ENCODE measurements around the gene SPOP.
"Not testable (repeated sequence)": the region's sequence is repeated elsewhere in the genome, so short reads cannot be mapped to it uniquely, and the experiment has no call there.

Gene SPOP

GRCh38 chr17:49647256-49647585 is 30.7 kb downstream of the SPOP start:
- Histone ChIP-seq H3K9me2 (replicated peaks; ENCODE audit: insufficient read depth, low read length) (no peaks in the 10 kb centered on the region), H3F3A (ENCODE audit: insufficient read depth) (peaks cover 6% of the 10 kb centered on the region; the same call in 1 of the 2 replicates), H2AFZ (ENCODE audit: low read depth, low read length, severe bottlenecking) (no peak overlapping the region), H3K4me3 (ENCODE audit: insufficient read depth, low read length, poor library complexity, severe bottlenecking) (no peak overlapping the region), H3K27ac (ENCODE audit: low read depth, low read length) (no peak overlapping the region), H3K9me3 (ENCODE audit: insufficient read depth, low read length) (no peaks in the 10 kb centered on the region), H3K36me3 (ENCODE audit: low read length) (no peaks in the 10 kb centered on the region), H3K27me3 (ENCODE audit: low read length) (no peaks in the 10 kb centered on the region), H4K20me1 (ENCODE audit: low read depth, low read length) (peaks cover 3% of the 10 kb centered on the region; the same call in 1 of the 2 replicates), H3K9ac (ENCODE audit: low read length) (no peak overlapping the region), H3K79me2 (ENCODE audit: insufficient read depth, low read length) (peaks cover 70% of the 10 kb centered on the region), H3K4me2 (ENCODE audit: low read depth, low read length, poor library complexity, severe bottlenecking) (no peak overlapping the region)
- TF ChIP-seq CTCF (IDR thresholded peaks at IDR 0.05; ENCODE audit: insufficient read depth, low read length, poor library complexity, severe bottlenecking): no peak

GRCh38 chr17:49646391-49647255 is 31.3 kb downstream of the SPOP start:
- H4K20me1 ChIP-seq (ENCODE audit: low read depth, low read length): peaks cover 3% of the 10 kb centered on the region; the same call in 1 of the 2 replicates
- peaks cover 68% of the 10 kb centered on the region for H3K79me2 ChIP-seq (ENCODE audit: insufficient read depth, low read length)
- no peak overlapping the region for H3K4me3 ChIP-seq (ENCODE audit: insufficient read depth, low read length, poor library complexity, severe bottlenecking)
- no peaks in the 10 kb centered on the region for H3K27me3 ChIP-seq (ENCODE audit: low read length)
- H3K9ac ChIP-seq (ENCODE audit: low read length): no peak overlapping the region
- no peak overlapping the region for H2AFZ ChIP-seq (ENCODE audit: low read depth, low read length, severe bottlenecking)
- no peak overlapping the region for H3K4me2 ChIP-seq (ENCODE audit: low read depth, low read length, poor library complexity, severe bottlenecking)
- no peaks in the 10 kb centered on the region for H3K36me3 ChIP-seq (ENCODE audit: low read length)
- no peaks in the 10 kb centered on the region for H3K9me3 ChIP-seq (ENCODE audit: insufficient read depth, low read length)
- H3K27ac ChIP-seq (ENCODE audit: low read depth, low read length): no peak overlapping the region
- peaks cover 6% of the 10 kb centered on the region; the same call in 1 of the 2 replicates for H3F3A ChIP-seq (ENCODE audit: insufficient read depth)
- H3K9me2 ChIP-seq (replicated peaks; ENCODE audit: insufficient read depth, low read length): no peaks in the 10 kb centered on the region
- TF ChIP-seq CTCF (IDR thresholded peaks at IDR 0.05; ENCODE audit: insufficient read depth, low read length, poor library complexity, severe bottlenecking) (no peak), EZH2phosphoT487 (conservative IDR thresholded peaks at IDR 0.05; ENCODE audit: low read length) (no peak)

- H2AFZ ChIP-seq (ENCODE audit: low read depth, low read length, severe bottlenecking); H3K9me2 ChIP-seq (replicated peaks; ENCODE audit: insufficient read depth, low read length); H3K9ac ChIP-seq (ENCODE audit: low read length); H3K36me3 ChIP-seq (ENCODE audit: low read length); H4K20me1 ChIP-seq (ENCODE audit: low read depth, low read length); H3K9me3 ChIP-seq (ENCODE audit: insufficient read depth, low read length); H3K27ac ChIP-seq (ENCODE audit: low read depth, low read length); H3K4me2 ChIP-seq (ENCODE audit: low read depth, low read length, poor library complexity, severe bottlenecking); H3K4me3 ChIP-seq (ENCODE audit: insufficient read depth, low read length, poor library complexity, severe bottlenecking); H3K27me3 ChIP-seq (ENCODE audit: low read length); H3F3A ChIP-seq (ENCODE audit: insufficient read depth): not testable (repeated sequence)
- H3K79me2 ChIP-seq (ENCODE audit: insufficient read depth, low read length): peaks cover 68% of the 10 kb centered on the region
Measured at GRCh38 chr17:49646056-49646390, 31.9 kb downstream of the SPOP start.

GRCh38 chr17:49645654-49646053 is 32.2 kb downstream of the SPOP start:
- no peak overlapping the region for H3K4me3 ChIP-seq (ENCODE audit: insufficient read depth, low read length, poor library complexity, severe bottlenecking)
- H3K9me3 ChIP-seq (ENCODE audit: insufficient read depth, low read length): no peaks in the 10 kb centered on the region
- H3F3A ChIP-seq (ENCODE audit: insufficient read depth): peaks cover 6% of the 10 kb centered on the region; the same call in 1 of the 2 replicates
- peaks cover 3% of the 10 kb centered on the region; the same call in 1 of the 2 replicates for H4K20me1 ChIP-seq (ENCODE audit: low read depth, low read length)
- no peak overlapping the region for H3K9ac ChIP-seq (ENCODE audit: low read length)
- no peaks in the 10 kb centered on the region for H3K9me2 ChIP-seq (replicated peaks; ENCODE audit: insufficient read depth, low read length)
- no peak overlapping the region for H2AFZ ChIP-seq (ENCODE audit: low read depth, low read length, severe bottlenecking)
- H3K27me3 ChIP-seq (ENCODE audit: low read length): no peaks in the 10 kb centered on the region
- no peak for TF ChIP-seq CTCF (IDR thresholded peaks at IDR 0.05; ENCODE audit: insufficient read depth, low read length, poor library complexity, severe bottlenecking)
- no peak for TF ChIP-seq EZH2phosphoT487 (conservative IDR thresholded peaks at IDR 0.05; ENCODE audit: low read length)
- H3K79me2 ChIP-seq (ENCODE audit: insufficient read depth, low read length): peaks cover 67% of the 10 kb centered on the region
- H3K27ac ChIP-seq (ENCODE audit: low read depth, low read length): no peak overlapping the region
- H3K4me2 ChIP-seq (ENCODE audit: low read depth, low read length, poor library complexity, severe bottlenecking): no peak overlapping the region
- no peaks in the 10 kb centered on the region for H3K36me3 ChIP-seq (ENCODE audit: low read length)

Data from SU-DHL-6 (cell line).